ENCODE data around the gene RNF103. TPM values are rescaled to one million over a fixed set of nuclear protein-coding genes. Genes with fewer than 3 reads are reported as not detected.
"Not testable (repeated sequence)": the region's sequence is repeated elsewhere in the genome, so short reads cannot be mapped to it uniquely, and the experiment has no call there.

Gene RNF103
- total RNA-seq, 1 experiment from 2014 or later = 16.1 TPM

DNA sequence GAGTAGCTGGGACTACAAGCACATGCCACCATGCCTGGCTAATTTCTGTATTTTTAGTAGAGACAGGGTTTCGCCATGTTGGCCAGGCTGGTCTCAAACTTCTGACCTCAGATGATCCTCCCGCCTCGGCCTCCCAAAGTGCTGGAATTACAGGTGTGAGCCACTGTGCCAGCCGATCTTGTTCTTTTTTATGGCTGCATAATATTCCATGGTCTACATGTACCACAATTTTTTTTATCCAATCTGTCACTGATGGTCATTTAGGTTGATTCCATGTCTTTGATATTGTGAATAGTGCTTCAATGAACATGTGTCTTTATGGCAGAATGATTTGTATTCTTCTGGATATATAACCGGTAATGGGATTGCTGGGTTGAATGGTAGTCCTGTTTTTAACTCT, 34.0 kb downstream of the RNF103 start:
- H3K4me1 ChIP-seq (ENCODE audit: control insufficient read depth in 1 of 2, insufficient read depth in 2 of 2, low read length in 2 of 2); H2AFZ ChIP-seq (ENCODE audit: low read depth, low read length, poor library complexity, severe bottlenecking); intact Hi-C loops (cut with micrococcal nuclease); H3K9me2 ChIP-seq (ENCODE audit: insufficient read depth); RAD21 ChIA-PET (ENCODE audit: low non-redundant PET in 1 of 2, low total read pairs in 2 of 2, uncharacterized antibody in 2 of 2, unreplicated experiment in 2 of 2); H4K20me1 ChIP-seq (ENCODE audit: insufficient read depth); H3K4me2 ChIP-seq (ENCODE audit: low read length); ATAC-seq; BruUV-seq (replicated peaks); CTCF ChIA-PET; H3K4me3 ChIP-seq (replicated peaks in 1 of 2; ENCODE audit: low read depth in 1 of 2, low read length in 2 of 2); POLR2A ChIA-PET; H3K79me2 ChIP-seq (ENCODE audit: insufficient read depth, low read length); H3K27me3 ChIP-seq (ENCODE audit: insufficient read depth, low read length); H3K27ac ChIP-seq (ENCODE audit: low read depth, low read length); H3K36me3 ChIP-seq (ENCODE audit: control insufficient read depth in 1 of 2, insufficient read depth in 2 of 2, low read length in 2 of 2); H3K9ac ChIP-seq (ENCODE audit: low read length); DNase-seq (ENCODE audit: low read depth, low spot score); H3K9me3 ChIP-seq (ENCODE audit: control insufficient read depth in 1 of 2, insufficient read depth in 1 of 2, low read depth in 1 of 2, low read length in 2 of 2): not testable (repeated sequence)

GRCh38 chr2:86584151-86584913, 39.3 kb downstream of the RNF103 start:
- H3K9ac ChIP-seq (ENCODE audit: low read length) = no peak overlapping the region
- no peak overlapping the region for H3K4me3 ChIP-seq (replicated peaks in 1 of 2; ENCODE audit: low read depth in 1 of 2, low read length in 2 of 2)
- POLR2A ChIA-PET = no interaction called here
- no peak overlapping the region for H2AFZ ChIP-seq (ENCODE audit: low read depth, low read length, poor library complexity, severe bottlenecking)
- no peaks in the 10 kb centered on the region for H3K27me3 ChIP-seq (ENCODE audit: insufficient read depth, low read length)
- no peaks in the 10 kb centered on the region for H4K20me1 ChIP-seq (ENCODE audit: insufficient read depth)
- RAD21 ChIA-PET (ENCODE audit: low non-redundant PET in 1 of 2, low total read pairs in 2 of 2, uncharacterized antibody in 2 of 2, unreplicated experiment in 2 of 2) = no interaction called here
- ATAC-seq (no peak), DNase-seq (ENCODE audit: low read depth, low spot score) (no peak)
- H3K4me2 ChIP-seq (ENCODE audit: low read length) = no peak overlapping the region
- no peaks in the 10 kb centered on the region for H3K36me3 ChIP-seq (ENCODE audit: control insufficient read depth in 1 of 2, insufficient read depth in 2 of 2, low read length in 2 of 2)
- no peaks in the 10 kb centered on the region for H3K9me2 ChIP-seq (ENCODE audit: insufficient read depth)
- intact Hi-C loops (cut with micrococcal nuclease) = no loop called here
- H3K4me1 ChIP-seq (ENCODE audit: control insufficient read depth in 1 of 2, insufficient read depth in 2 of 2, low read length in 2 of 2) = no peaks in the 10 kb centered on the region
- no peak overlapping the region for H3K27ac ChIP-seq (ENCODE audit: low read depth, low read length)
- no peak for TF ChIP-seq FOSL1 (IDR thresholded peaks at IDR 0.05; ENCODE audit: low read depth)
- no peak for TF ChIP-seq ELF1 (IDR thresholded peaks at IDR 0.05; ENCODE audit: borderline replicate concordance, low read depth)
- no peak for TF ChIP-seq SP1 (IDR thresholded peaks at IDR 0.05; ENCODE audit: low read depth)
- TF ChIP-seq SIN3A (IDR thresholded peaks at IDR 0.05; ENCODE audit: low read depth) = no peak
- TF ChIP-seq, protein P1, sequence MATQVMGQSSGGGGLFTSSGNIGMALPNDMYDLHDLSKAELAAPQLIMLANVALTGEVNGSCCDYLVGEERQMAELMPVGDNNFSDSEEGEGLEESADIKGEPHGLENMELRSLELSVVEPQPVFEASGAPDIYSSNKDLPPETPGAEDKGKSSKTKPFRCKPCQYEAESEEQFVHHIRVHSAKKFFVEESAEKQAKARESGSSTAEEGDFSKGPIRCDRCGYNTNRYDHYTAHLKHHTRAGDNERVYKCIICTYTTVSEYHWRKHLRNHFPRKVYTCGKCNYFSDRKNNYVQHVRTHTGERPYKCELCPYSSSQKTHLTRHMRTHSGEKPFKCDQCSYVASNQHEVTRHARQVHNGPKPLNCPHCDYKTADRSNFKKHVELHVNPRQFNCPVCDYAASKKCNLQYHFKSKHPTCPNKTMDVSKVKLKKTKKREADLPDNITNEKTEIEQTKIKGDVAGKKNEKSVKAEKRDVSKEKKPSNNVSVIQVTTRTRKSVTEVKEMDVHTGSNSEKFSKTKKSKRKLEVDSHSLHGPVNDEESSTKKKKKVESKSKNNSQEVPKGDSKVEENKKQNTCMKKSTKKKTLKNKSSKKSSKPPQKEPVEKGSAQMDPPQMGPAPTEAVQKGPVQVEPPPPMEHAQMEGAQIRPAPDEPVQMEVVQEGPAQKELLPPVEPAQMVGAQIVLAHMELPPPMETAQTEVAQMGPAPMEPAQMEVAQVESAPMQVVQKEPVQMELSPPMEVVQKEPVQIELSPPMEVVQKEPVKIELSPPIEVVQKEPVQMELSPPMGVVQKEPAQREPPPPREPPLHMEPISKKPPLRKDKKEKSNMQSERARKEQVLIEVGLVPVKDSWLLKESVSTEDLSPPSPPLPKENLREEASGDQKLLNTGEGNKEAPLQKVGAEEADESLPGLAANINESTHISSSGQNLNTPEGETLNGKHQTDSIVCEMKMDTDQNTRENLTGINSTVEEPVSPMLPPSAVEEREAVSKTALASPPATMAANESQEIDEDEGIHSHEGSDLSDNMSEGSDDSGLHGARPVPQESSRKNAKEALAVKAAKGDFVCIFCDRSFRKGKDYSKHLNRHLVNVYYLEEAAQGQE (IDR thresholded peaks at IDR 0.05; ENCODE audit: low read depth) = no peak
- TF ChIP-seq RAD21 (IDR thresholded peaks at IDR 0.05; ENCODE audit: low read depth) = no peak
- TF ChIP-seq, protein P2, sequence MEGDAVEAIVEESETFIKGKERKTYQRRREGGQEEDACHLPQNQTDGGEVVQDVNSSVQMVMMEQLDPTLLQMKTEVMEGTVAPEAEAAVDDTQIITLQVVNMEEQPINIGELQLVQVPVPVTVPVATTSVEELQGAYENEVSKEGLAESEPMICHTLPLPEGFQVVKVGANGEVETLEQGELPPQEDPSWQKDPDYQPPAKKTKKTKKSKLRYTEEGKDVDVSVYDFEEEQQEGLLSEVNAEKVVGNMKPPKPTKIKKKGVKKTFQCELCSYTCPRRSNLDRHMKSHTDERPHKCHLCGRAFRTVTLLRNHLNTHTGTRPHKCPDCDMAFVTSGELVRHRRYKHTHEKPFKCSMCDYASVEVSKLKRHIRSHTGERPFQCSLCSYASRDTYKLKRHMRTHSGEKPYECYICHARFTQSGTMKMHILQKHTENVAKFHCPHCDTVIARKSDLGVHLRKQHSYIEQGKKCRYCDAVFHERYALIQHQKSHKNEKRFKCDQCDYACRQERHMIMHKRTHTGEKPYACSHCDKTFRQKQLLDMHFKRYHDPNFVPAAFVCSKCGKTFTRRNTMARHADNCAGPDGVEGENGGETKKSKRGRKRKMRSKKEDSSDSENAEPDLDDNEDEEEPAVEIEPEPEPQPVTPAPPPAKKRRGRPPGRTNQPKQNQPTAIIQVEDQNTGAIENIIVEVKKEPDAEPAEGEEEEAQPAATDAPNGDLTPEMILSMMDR (IDR thresholded peaks at IDR 0.05 in 2 of 3, conservative IDR thresholded peaks at IDR 0.05 in 1 of 3; ENCODE audit: borderline replicate concordance in 1 of 3, insufficient read depth in 1 of 3, low read depth in 2 of 3, low read length in 2 of 3) = no peak
- TF ChIP-seq, protein P3, sequence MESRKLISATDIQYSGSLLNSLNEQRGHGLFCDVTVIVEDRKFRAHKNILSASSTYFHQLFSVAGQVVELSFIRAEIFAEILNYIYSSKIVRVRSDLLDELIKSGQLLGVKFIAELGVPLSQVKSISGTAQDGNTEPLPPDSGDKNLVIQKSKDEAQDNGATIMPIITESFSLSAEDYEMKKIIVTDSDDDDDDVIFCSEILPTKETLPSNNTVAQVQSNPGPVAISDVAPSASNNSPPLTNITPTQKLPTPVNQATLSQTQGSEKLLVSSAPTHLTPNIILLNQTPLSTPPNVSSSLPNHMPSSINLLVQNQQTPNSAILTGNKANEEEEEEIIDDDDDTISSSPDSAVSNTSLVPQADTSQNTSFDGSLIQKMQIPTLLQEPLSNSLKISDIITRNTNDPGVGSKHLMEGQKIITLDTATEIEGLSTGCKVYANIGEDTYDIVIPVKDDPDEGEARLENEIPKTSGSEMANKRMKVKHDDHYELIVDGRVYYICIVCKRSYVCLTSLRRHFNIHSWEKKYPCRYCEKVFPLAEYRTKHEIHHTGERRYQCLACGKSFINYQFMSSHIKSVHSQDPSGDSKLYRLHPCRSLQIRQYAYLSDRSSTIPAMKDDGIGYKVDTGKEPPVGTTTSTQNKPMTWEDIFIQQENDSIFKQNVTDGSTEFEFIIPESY (IDR thresholded peaks at IDR 0.05; ENCODE audit: extremely low read depth, insufficient replicate concordance, low read length) = no peak
- no peaks in the 10 kb centered on the region for H3K79me2 ChIP-seq (ENCODE audit: insufficient read depth, low read length)
- CTCF ChIA-PET = no interaction called here
- BruUV-seq (replicated peaks) = no TSS peak
- no peaks in the 10 kb centered on the region for H3K9me3 ChIP-seq (ENCODE audit: control insufficient read depth in 1 of 2, insufficient read depth in 1 of 2, low read depth in 1 of 2, low read length in 2 of 2)
